ENCODE data around the gene ADAP1.

GRCh38 chr7:952548-953441, 1.7 kb downstream of the ADAP1 start:
- TF ChIP-seq CTCF (IDR thresholded peaks at IDR 0.05): no peak
- TF ChIP-seq POLR2A (IDR thresholded peaks at IDR 0.05): no peak

All from lower leg skin (tissue), 3 donors.